ENCODE data around the gene ADK.
"Not testable (repeated sequence)": the region's sequence is repeated elsewhere in the genome, so short reads cannot be mapped to it uniquely, and the experiment has no call there.

Gene ADK

GRCh38 chr10:74432841-74433594 is 282.0 kb downstream of the ADK start:
- no peak for ATAC-seq

DNA sequence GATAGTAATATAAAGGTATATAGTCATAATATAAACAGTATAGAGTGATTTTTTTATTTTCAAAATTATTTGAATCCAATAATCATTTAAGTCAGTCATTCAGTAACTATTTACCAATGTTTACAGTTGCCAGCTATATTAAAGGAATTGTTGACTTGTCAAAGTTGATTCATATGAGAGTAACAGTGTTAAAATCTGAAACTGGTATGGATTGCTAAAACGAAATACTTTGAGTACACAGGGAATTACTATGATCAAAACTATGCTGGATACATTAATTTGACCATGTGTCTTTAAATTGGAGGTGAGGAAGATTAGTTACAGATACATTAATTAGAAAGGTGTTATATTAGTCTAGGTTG is 282.6 kb downstream of the ADK start:
- ATAC-seq = no peak

- ATAC-seq = no peak
Measured at GRCh38 chr10:74433993-74434392, 283.0 kb downstream of the ADK start.

- no peak for ATAC-seq
Measured at GRCh38 chr10:74434547-74434946, 283.5 kb downstream of the ADK start.

DNA sequence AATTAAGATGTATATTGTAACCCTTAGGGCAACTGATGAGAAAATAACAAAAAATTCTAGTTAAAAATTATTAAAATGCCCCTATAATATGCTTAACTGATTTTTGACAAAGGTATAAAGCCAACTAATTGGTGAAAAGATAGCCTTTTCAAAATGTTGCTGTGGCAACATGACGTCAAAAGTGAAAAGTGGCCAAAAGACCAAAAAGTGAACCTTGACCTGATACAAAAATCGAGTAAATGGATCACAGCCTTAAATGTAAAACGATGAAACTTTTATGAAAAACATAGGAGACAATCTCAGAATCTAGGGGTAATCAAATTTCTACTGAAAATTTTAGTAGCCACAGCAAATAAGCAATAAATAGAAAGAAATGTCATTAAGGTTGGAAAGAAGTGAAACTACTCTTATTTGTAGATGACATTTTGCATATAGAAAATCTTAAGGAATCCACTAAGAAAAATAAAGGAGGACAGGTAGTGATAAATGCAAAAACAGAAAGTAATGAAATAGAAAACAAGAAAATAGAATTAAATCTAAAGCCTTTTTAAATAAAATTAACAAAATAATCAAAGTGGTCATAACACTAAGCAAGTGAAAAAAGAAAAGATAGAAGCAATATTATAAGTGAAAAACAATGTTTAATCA is 285.6 kb downstream of the ADK start:
- ATAC-seq = no peak

GRCh38 chr10:74437822-74438221 is 286.8 kb downstream of the ADK start:
- no peak for ATAC-seq

- ATAC-seq = no peak
Measured at GRCh38 chr10:74439213-74439612, 288.2 kb downstream of the ADK start.

DNA sequence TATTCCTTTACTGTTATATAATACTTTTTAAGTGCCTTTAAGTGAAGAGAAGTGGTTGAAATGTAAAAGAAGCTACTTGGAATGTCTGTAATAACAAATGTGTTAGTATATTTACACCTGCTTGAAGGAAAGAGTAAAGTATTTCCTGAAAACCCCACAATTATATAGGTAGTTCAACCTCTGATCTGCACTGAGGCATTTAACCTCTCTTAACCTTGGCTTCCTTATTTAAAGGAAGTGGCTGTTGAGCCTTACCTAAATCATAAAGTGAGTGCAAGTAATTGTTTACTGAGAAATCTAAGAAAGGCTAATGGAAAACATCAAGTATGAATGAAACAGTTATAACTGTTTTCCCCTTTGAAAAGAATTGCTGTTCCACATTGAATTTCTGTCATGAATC is 294.5 kb downstream of the ADK start:
- ATAC-seq = no peak

- ATAC-seq = no peak
Measured at GRCh38 chr10:74450602-74451001, 299.6 kb downstream of the ADK start.

- no peak for ATAC-seq
Measured at GRCh38 chr10:74451127-74451829, 300.3 kb downstream of the ADK start.

- no peak for ATAC-seq
Measured at GRCh38 chr10:74453169-74453568, 302.1 kb downstream of the ADK start.

DNA sequence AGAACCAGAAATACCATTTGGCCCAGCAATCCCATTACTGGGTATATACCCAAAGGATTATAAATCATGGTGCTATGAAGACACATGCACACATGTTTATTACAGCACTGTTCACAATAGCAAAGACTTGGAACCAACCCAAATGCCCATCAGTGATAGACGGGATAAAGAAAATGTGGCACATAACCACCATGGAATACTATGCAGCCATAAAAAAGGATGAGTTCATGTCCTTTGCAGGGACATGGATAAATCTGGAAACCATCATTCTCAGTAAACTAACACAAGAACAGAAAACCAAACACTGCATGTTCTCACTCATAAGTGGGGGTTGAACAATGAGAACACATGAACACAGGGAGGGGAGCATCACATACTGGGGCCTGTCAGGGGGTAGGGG is 306.5 kb downstream of the ADK start:
- not testable (repeated sequence) for ATAC-seq

DNA sequence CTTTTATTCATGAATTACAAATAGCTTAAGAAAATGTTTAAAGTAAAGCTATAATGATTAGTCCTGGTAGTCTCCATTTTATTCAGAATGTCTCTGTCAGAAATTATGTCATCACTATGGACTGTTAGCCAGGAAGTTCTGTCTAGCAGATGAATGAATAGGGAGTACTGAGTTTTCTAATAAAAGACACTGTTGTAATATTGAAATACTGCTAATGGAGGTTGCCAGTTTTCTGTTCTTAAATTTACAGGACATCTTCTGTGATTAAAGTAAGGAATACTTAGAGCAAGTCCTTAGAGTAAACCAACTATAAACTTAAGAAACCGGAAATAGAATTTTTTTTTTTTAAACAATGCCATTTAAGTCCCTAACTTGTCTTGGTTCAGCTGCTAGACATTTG is 309.8 kb downstream of the ADK start:
- no peak for ATAC-seq

DNA sequence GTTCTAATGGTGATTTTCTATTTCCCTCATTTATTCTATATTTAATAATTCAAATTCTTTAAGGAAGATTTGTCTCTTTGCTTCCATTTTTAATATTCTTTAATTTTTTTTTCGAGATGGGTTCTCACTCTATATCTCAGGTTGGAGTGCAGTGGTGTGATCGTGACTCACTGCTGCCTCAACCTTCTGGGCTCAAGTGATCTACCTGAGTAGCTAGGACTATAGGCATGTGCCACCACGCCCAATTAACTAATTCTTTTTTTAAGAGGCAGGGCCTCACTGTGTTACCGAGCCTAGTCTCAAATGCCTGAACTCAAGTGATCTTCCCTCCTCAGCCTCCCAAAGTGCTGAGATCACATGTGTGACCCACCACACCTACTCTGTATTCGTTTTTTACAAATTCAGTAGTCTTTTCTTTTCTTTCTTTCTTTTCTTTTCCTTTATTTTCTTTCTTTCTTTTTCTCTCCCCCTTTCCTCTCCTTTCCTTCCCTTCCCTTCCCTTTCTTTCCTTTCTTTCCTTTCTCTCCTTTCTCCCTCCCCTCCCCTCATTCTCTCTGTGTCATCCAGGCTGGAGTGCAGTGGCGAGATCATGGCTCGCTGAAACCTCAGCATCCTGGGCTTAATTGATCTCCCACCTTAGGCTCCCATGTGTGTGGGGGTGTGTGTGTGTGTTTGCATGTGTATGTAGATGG is 323.1 kb downstream of the ADK start:
- no peak for ATAC-seq

DNA sequence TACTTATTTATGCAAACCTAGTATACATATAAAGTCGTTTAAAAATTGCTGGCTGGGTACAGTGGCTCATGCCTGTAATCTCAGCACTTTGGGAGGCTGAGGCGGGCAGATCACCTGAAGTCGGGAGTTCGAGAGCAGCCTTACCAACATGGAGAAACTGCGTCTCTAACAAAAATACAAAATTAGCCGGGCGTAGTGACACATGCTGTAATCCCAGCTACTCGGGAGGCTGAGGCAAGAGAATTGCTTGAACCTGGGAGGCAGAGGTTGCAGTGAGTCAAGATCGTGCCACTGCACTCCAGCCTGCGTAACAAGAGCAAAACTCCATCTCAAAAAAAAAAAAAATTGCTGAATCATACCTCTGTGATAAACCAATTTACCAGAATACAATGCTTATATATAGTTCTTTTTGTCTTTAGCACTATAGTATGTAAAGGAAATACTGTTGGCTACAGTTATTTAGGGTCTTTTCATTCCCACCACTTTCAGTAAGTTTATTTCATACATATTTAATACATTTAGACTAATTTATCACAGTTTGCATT is 325.2 kb downstream of the ADK start:
- ATAC-seq = not testable (repeated sequence)

GRCh38 chr10:74480778-74481177 is 329.8 kb downstream of the ADK start:
- ATAC-seq = no peak

DNA sequence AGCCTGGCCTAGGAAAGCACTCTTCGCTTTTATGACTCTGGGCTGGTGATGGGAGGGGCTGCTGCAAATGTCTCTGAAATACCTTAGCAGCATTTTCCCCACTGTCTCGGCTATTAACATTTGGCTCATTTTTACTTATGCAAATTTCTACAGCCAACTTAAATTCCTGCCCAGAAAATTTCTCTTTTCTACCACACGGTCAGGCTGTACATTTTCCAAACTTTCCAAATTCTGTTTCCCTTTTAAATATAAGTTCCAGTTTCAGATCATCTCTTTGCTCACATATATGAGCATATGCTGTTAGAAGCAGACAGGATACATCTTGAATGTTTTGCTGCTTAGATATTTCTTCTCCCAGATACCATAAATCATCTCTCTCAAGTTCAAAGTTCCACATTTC is 332.3 kb downstream of the ADK start:
- ATAC-seq = no peak

DNA sequence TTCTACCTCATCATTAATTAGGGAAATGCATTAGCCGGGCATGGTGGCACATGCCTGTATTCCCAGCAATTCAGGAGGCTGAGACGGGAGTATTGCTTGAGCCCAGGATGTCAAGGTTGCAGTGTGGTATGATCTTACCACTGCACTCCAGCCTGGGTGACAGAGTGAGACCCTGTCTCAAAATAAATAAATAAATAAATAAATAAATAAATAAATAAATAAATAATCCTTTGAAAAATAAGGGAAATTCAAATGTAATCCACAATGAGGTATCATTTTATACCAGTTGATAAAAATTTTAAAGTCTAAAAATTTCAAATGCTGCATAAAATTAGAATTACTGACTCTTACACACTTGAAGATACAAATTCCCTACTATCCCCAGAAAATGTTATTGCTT is 334.3 kb downstream of the ADK start:
- ATAC-seq = no peak

DNA sequence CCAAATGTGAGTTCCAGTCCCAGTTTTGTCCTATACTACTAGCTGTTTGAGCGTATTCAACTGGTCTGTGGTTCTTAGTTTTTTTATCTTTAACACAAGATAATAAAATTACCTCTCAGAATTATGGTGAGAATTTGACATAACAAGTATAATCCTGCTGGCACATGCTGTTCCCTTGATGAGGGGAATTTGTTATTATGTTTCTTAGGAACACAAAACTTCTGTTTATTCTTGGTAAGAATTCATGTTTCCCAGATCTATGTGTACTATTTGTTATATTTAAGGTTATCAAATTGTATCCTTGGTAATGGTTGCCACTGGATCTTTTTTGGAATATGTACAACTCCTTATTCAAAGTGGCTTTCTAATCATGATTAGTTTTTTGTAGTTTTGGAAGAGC is 335.6 kb downstream of the ADK start:
- no peak for ATAC-seq

DNA sequence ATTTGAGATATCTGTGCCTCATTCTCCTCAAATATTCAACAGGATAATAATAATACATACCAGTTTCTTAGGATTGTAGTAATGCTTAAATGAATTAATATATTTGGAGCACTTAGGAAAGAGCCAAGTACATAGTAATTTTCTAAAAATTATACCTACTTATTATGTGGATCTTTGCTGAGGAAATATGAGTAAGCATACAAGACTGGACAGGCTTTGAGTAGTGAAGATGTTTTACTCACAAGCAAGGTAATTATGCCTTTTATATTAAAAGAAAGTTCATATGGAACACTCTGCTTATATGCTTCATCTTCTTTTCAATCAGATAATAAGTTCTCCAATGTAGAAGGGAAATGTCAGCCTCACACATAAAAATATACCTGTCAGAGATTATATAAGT is 337.9 kb downstream of the ADK start:
- no peak for ATAC-seq

- ATAC-seq = no peak
Measured at GRCh38 chr10:74490551-74490950, 339.5 kb downstream of the ADK start.

GRCh38 chr10:74491014-74491413 is 340.0 kb downstream of the ADK start:
- ATAC-seq = no peak

- not testable (repeated sequence) for ATAC-seq
Measured at GRCh38 chr10:74496276-74496675, 345.3 kb downstream of the ADK start.

Data from activated CD4-positive, CD25-positive, alpha-beta regulatory T cell treated with anti-CD3 and anti-CD28 coated beads, Interleukin-2, amount 50 U/mL, for 24 hours (primary cell).